Transverse colon (tissue), 4 donors: Measurements from ENCODE around the gene FIG4. TPM values are rescaled to one million over a fixed set of nuclear protein-coding genes. Genes with fewer than 3 reads are reported as not detected.

Source experiments
- DNase-seq: peaks from one replicate; pipeline ENCODE4 v3.0.0-alpha.2; 2019
- H3K27ac ChIP-seq, 4 donors: fragments of 200-600 bp; sonication (generic); 2 replicates each; pipeline ENCODE4 v1.5.1; 2016 to 2018; ENCODE audit warnings: inconsistent platforms in 4 of 4
- H3K27me3 ChIP-seq: fragments of 200-600 bp; sonication (generic); 2 replicates; pipeline ENCODE4 v1.5.1; 2017; ENCODE audit warnings: inconsistent platforms
- H3K36me3 ChIP-seq, 4 donors: fragments of 200-600 bp; sonication (generic); 2 replicates each; pipeline ENCODE4 v1.5.1; 2017 to 2019; ENCODE audit warnings: inconsistent platforms in 4 of 4
- H3K4me1 ChIP-seq, 4 donors: fragments of 200-600 bp; sonication (generic); 2 replicates each; pipeline ENCODE4 v1.5.1; 2017 to 2020; ENCODE audit warnings: inconsistent platforms in 4 of 4
- H3K4me3 ChIP-seq, 4 donors: fragments of 200-600 bp; sonication (generic); 1 replicate in 1 of 4; 2 replicates in 3 of 4; pipeline versions ENCODE4 v1.5.1 to v1.6.1; 2017 to 2019; ENCODE audit warnings: inconsistent platforms in 4 of 4
- H3K9me3 ChIP-seq, 2 donors: fragments of 200-600 bp; sonication (generic); 2 replicates each; pipeline ENCODE4 v1.5.1; 2017 to 2019; ENCODE audit warnings: inconsistent platforms in 2 of 2
- EP300 ChIP-seq: sonication (generic); formaldehyde crosslinking; IDR thresholded peaks from one replicate; pipeline ENCODE4 v1.6.1; 2017; ENCODE audit warnings: antibody characterized with exemption, low read depth
- POLR2A ChIP-seq: fragments of 450-650 bp; IDR thresholded peaks from one replicate; pipeline ENCODE4 v1.6.1; 2016; ENCODE audit warnings: antibody characterized with exemption, mild to moderate bottlenecking, moderate library complexity
- POLR2AphosphoS5 ChIP-seq, 3 donors: sonication (generic); formaldehyde crosslinking; IDR thresholded peaks; one replicate each; pipeline ENCODE4 v1.6.1; 2016; ENCODE audit warnings: antibody characterized with exemption in 3 of 3
- WGBS, 2 donors: methylation state at CpG; one replicate each; pipeline ENCODE4 v1.1.5; 2018; ENCODE audit warnings: low coverage in 1 of 2; 5-methylcytosine and 5-hydroxymethylcytosine counted together
- in situ Hi-C, 4 donors: fragments of 200-750 bp; cut with MboI; loops; one replicate each; pipeline versions ENCODE4 v1.15.0 to v1.15.1; 2017; ENCODE audit warnings: low sequenced_read_pairs in 3 of 4, low pct_ligation_motif_present in 1 of 4, low pct_unique_long_range_greater_than_20kb in 1 of 4
- intact Hi-C: fragments of 100-400 bp; cut with DNase I; formaldehyde crosslinking; loops from one replicate; pipeline ENCODE4 v1.15.1; 2023; ENCODE audit warnings: low total_unique reads
- total RNA-seq, 4 donors: library from RNA; depleted of rRNA; stranded (reverse); fragments of >200 nt; gene quantifications; one replicate each; pipeline ENCODE4 v1.1.0, GENCODE V29; 2016
- TF ChIP-seq, protein P1 (sequence below), 5 experiments: fragments of 200-600 bp in 3 of 5; fragments of 450-650 bp in 2 of 5; sonication (generic) in 3 of 5; IDR thresholded peaks; 1 replicate in 2 of 5; 2 replicates in 3 of 5; pipeline ENCODE4 v1.5.1; 2016 to 2017; ENCODE audit warnings: antibody characterized with exemption in 5 of 5, inconsistent platforms in 3 of 5, mild to moderate bottlenecking in 2 of 5, moderate library complexity in 1 of 5

Gene FIG4
- total RNA-seq, 4 donors from 2014 or later = 3.7 to 21.6 (median 15.2) TPM

DNA sequence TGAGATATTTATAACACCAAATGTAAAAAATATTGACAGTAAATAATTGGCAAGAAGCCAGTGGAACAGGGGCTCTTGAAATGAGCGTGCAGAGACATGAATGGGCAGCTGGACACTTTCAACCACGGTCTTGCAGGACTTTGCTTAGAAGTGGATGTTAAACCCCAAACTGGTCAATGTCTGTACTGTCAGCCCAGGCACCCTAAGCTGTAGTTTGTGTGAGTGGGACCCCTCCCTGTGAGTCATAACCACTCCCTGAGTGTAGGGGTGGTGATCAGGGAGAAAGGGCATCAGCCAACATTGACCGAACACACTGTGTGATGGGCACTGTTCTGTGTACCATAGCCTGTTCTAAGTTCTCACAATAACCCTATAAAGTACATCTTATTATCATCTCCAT, 108.6 kb downstream of the FIG4 start:
- no peak for TF ChIP-seq POLR2AphosphoS5 (IDR thresholded peaks at IDR 0.05)
- TF ChIP-seq, protein P1, sequence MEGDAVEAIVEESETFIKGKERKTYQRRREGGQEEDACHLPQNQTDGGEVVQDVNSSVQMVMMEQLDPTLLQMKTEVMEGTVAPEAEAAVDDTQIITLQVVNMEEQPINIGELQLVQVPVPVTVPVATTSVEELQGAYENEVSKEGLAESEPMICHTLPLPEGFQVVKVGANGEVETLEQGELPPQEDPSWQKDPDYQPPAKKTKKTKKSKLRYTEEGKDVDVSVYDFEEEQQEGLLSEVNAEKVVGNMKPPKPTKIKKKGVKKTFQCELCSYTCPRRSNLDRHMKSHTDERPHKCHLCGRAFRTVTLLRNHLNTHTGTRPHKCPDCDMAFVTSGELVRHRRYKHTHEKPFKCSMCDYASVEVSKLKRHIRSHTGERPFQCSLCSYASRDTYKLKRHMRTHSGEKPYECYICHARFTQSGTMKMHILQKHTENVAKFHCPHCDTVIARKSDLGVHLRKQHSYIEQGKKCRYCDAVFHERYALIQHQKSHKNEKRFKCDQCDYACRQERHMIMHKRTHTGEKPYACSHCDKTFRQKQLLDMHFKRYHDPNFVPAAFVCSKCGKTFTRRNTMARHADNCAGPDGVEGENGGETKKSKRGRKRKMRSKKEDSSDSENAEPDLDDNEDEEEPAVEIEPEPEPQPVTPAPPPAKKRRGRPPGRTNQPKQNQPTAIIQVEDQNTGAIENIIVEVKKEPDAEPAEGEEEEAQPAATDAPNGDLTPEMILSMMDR (IDR thresholded peaks at IDR 0.05) = no peak
- no peak for TF ChIP-seq POLR2A
- TF ChIP-seq EP300 = no peak
- H3K4me3 ChIP-seq = no peak overlapping the region
- no peaks in the 10 kb centered on the region for H3K9me3 ChIP-seq
- H3K27ac ChIP-seq = no peak overlapping the region
- H3K4me1 ChIP-seq = peaks cover 0 to under 1% (median under 1%) of the 10 kb centered on the region in 4 donors
- WGBS, 2 donors = 85 to 100% methylated on average over 2 to 3 of the region's 3 CpGs
- no peak for DNase-seq
- H3K27me3 ChIP-seq = no peaks in the 10 kb centered on the region
- intact Hi-C loops = no loop called here
- no peaks in the 10 kb centered on the region for H3K36me3 ChIP-seq
- in situ Hi-C loops = no loop called here

DNA sequence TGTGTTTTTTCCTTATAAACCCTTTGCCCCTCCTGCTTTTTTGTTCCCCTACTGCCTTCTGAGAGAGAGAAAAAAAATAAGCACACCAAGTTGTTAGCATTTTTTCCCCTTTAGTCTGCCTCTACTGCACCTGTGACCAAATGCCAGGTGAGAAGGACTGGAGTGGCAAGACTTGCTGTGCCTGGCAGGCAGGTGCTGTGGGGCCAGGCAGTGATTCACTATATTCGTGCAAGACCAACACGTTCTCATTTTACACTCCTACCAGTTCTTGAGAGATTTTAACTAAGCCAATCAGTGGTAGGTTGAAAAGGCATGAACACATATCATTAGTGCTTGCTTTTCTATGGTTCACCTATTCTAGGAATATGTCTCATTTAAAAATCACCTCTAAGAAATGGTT, 109.7 kb downstream of the FIG4 start:
- TF ChIP-seq POLR2AphosphoS5 (IDR thresholded peaks at IDR 0.05) = no peak
- TF ChIP-seq POLR2A = no peak
- TF ChIP-seq EP300 = no peak
- TF ChIP-seq, protein P1 (IDR thresholded peaks at IDR 0.05) = no peak
- intact Hi-C loops (no loop called here), in situ Hi-C loops (no loop called here)
- DNase-seq = no peak
- WGBS, 2 donors = 85% methylated on average over 2 of the region's 2 CpGs; no CpG with 5 or more reads in 1 of the 2 donors
- no peaks in the 10 kb centered on the region for H3K27me3 ChIP-seq
- no peak overlapping the region for H3K4me3 ChIP-seq
- H3K9me3 ChIP-seq = no peaks in the 10 kb centered on the region
- no peak overlapping the region for H3K27ac ChIP-seq
- no peaks in the 10 kb centered on the region for H3K4me1 ChIP-seq
- no peaks in the 10 kb centered on the region for H3K36me3 ChIP-seq

DNA sequence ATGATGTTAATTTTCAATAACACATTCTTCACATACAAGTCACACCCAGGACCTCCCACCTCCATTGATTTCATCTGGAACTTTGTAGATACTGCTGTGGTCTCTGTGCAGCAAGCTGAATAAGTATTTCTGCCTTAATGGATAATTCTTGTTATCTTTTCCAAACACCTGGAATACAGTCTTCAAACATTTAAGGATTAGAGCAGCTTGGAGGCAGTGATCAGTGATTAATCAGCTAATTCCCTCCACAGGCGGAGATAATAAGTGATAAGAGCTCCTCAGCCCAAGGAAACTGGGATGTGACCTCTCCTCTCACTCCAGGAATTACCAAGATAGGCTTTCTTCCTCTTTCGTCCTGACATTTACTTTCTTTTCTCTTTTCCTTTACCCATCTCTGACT, 110.7 kb downstream of the FIG4 start:
- TF ChIP-seq EP300 (no peak), POLR2A (no peak), POLR2AphosphoS5 (IDR thresholded peaks at IDR 0.05) (no peak)
- TF ChIP-seq, protein P1 (IDR thresholded peaks at IDR 0.05) = no peak
- H3K27ac ChIP-seq = no peak overlapping the region
- in situ Hi-C loops = no loop called here
- no peak overlapping the region for H3K4me3 ChIP-seq
- WGBS, 2 donors = 90 to 96% methylated on average over 2 of the region's 2 CpGs
- H3K27me3 ChIP-seq = no peaks in the 10 kb centered on the region
- DNase-seq = no peak
- intact Hi-C loops = no loop called here
- no peaks in the 10 kb centered on the region for H3K4me1 ChIP-seq
- no peaks in the 10 kb centered on the region for H3K36me3 ChIP-seq
- no peaks in the 10 kb centered on the region for H3K9me3 ChIP-seq

DNA sequence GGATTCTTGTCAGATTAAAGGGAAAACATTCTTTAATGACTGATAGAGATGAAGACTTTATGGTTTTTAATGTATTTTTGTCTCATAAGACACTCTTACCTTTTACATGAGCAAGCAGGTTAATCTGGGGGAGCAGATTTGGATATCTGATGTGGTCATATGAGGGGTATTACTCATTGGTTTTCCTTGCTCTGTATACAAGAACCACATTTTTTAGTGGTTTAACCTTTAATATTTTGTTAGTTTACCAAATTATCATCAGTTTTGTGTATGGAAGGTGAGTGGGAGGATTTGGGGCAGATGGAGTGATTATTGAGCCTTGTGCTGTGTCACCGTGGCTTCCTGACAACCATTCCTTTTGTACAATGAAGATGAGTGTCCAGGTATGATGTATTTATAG, 112.9 kb downstream of the FIG4 start:
- in situ Hi-C loops = no loop called here
- H3K27me3 ChIP-seq = no peaks in the 10 kb centered on the region
- no peak overlapping the region for H3K4me3 ChIP-seq
- no peaks in the 10 kb centered on the region for H3K9me3 ChIP-seq
- 40 to 81% methylated on average over 1 of the region's 1 CpG for WGBS, 2 donors
- TF ChIP-seq POLR2AphosphoS5 (IDR thresholded peaks at IDR 0.05) (no peak), EP300 (no peak), POLR2A (no peak)
- TF ChIP-seq, protein P1 (IDR thresholded peaks at IDR 0.05) = no peak
- H3K4me1 ChIP-seq = no peaks in the 10 kb centered on the region
- DNase-seq = no peak
- intact Hi-C loops = no loop called here
- no peaks in the 10 kb centered on the region for H3K36me3 ChIP-seq
- H3K27ac ChIP-seq = no peak overlapping the region
